H1 (cell line): Measurements from ENCODE around the gene NGEF. TPM values are rescaled to one million over a fixed set of nuclear protein-coding genes. Genes with fewer than 3 reads are reported as not detected.

Source experiments
- CTCF ChIA-PET: fragments of 300-600 bp; sonication (Branson Sonifier 250); formaldehyde crosslinking; loops from one replicate; lab custom pipeline; 2021; ENCODE audit not compliant: partially characterized antibody; lab: Charles Lee
- POLR2A ChIA-PET: fragments of 300-600 bp; sonication (Branson Sonifier 250); formaldehyde crosslinking; loops from one replicate; lab custom pipeline; 2021; ENCODE audit warnings: inconsistent platforms; ENCODE audit not compliant: partially characterized antibody; lab: Charles Lee
- DNase-seq, 2 experiments: peaks; one replicate each; pipeline versions ENCODE4 v3.0.0 to v3.0.0-alpha.2; 2010 to 2022; ENCODE audit warnings: low spot score in 2 of 2, low read depth in 1 of 2, mixed read lengths in 1 of 2
- FAIRE-seq: peaks from 2 replicates; lab custom pipeline; 2011; peaks lifted over from hg19 to GRCh38; lab: Jason Lieb, UNC
- H2AFZ ChIP-seq: 2 replicates; pipeline ENCODE4 v1.8.1; 2012; ENCODE audit warnings: low read length, inconsistent platforms
- H2AK5ac ChIP-seq: 2 replicates; pipeline ENCODE4 v1.6.1; 2013; ENCODE audit warnings: low read depth, low read length
- H2BK120ac ChIP-seq: replicated peaks from 2 replicates; pipeline ENCODE3; 2013; ENCODE audit warnings: low read depth, low read length, inconsistent platforms
- H2BK12ac ChIP-seq: 2 replicates; pipeline ENCODE4 v1.6.1; 2013; ENCODE audit warnings: low read depth, low read length
- H2BK15ac ChIP-seq: 2 replicates; pipeline ENCODE4 v1.6.1; 2013; ENCODE audit warnings: low read length
- H2BK20ac ChIP-seq: 2 replicates; pipeline ENCODE4 v1.6.1; 2013; ENCODE audit warnings: low read length
- H2BK5ac ChIP-seq: 2 replicates; pipeline ENCODE4 v1.6.1; 2013; ENCODE audit warnings: low read depth, low read length
- H3K14ac ChIP-seq: 2 replicates; pipeline ENCODE4 v1.6.1; 2013; ENCODE audit warnings: inconsistent platforms; ENCODE audit not compliant: insufficient read length
- H3K18ac ChIP-seq: 2 replicates; pipeline ENCODE4 v1.6.1; 2013; ENCODE audit warnings: low read length; ENCODE audit errors: extremely low read depth
- H3K23ac ChIP-seq: 2 replicates; pipeline ENCODE4 v1.6.1; 2013; ENCODE audit warnings: inconsistent platforms; ENCODE audit not compliant: insufficient read length
- H3K23me2 ChIP-seq: 2 replicates; pipeline ENCODE4 v1.6.1; 2013; ENCODE audit warnings: low read depth, low read length
- H3K27ac ChIP-seq: 2 replicates; pipeline ENCODE4 v1.6.1; 2011; ENCODE audit warnings: low read depth, low read length, inconsistent platforms
- H3K27me3 ChIP-seq, 4 experiments: replicated peaks in 1 of 4; 1 replicate in 1 of 4; 2 replicates in 3 of 4; pipeline versions ENCODE4 v1.6.1 to v1.8.1; 2011 to 2013; ENCODE audit warnings: low read length in 3 of 4, mild to moderate bottlenecking in 3 of 4, inconsistent platforms in 2 of 4, mixed read lengths in 2 of 4, moderate library complexity in 1 of 4; ENCODE audit not compliant: control insufficient read depth in 3 of 4, insufficient read depth in 3 of 4; ENCODE audit errors: extremely low read depth in 1 of 4
- H3K36me3 ChIP-seq, 4 experiments: 2 replicates each; pipeline versions ENCODE4 v1.6.1 to v1.8.1; 2011 to 2013; ENCODE audit warnings: mild to moderate bottlenecking in 4 of 4, low read length in 3 of 4, moderate library complexity in 2 of 4, control low read depth in 1 of 4, inconsistent platforms in 1 of 4; ENCODE audit not compliant: insufficient read depth in 4 of 4, control insufficient read depth in 2 of 4
- H3K4ac ChIP-seq: replicated peaks from 2 replicates; pipeline ENCODE3; 2013; ENCODE audit warnings: low read length, low read depth, mixed read lengths, inconsistent platforms; ENCODE audit not compliant: insufficient read length
- H3K4me1 ChIP-seq, 4 experiments: replicated peaks in 1 of 4; 1 replicate in 1 of 4; 2 replicates in 3 of 4; pipeline versions ENCODE4 v1.6.1 to v1.8.1; 2011 to 2013; ENCODE audit warnings: low read length in 3 of 4, inconsistent platforms in 2 of 4, mixed read lengths in 1 of 4; ENCODE audit not compliant: insufficient read depth in 4 of 4, control insufficient read depth in 3 of 4
- H3K4me2 ChIP-seq, 2 experiments: 2 replicates each; pipeline versions ENCODE4 v1.6.1 to v1.8.1; 2011 to 2013; ENCODE audit warnings: low read depth in 2 of 2, low read length in 2 of 2, control low read depth in 1 of 2, inconsistent platforms in 1 of 2, mild to moderate bottlenecking in 1 of 2; ENCODE audit not compliant: insufficient read depth in 1 of 2
- H3K4me3 ChIP-seq, 4 experiments: fragments of 200-600, 300-600 bp in 1 of 4; sonication (generic), shearing (Covaris generic), sonication (Bioruptor Twin) in 1 of 4; 2 replicates each; pipeline versions ENCODE4 v1.5.1 to v1.8.1; 2011 to 2016; ENCODE audit warnings: low read length in 4 of 4, low read depth in 3 of 4, control low read depth in 2 of 4, inconsistent platforms in 2 of 4, mild to moderate bottlenecking in 2 of 4, mixed read lengths in 1 of 4, moderate library complexity in 1 of 4; ENCODE audit not compliant: insufficient read depth in 2 of 4; ENCODE audit errors: extremely low read depth in 1 of 4
- H3K56ac ChIP-seq: replicated peaks from 2 replicates; pipeline ENCODE3; 2013; ENCODE audit warnings: low read depth, mild to moderate bottlenecking, mixed read lengths, low read length, inconsistent platforms; ENCODE audit not compliant: insufficient read length
- H3K79me1 ChIP-seq: 2 replicates; pipeline ENCODE4 v1.6.1; 2013; ENCODE audit warnings: low read depth, low read length, control low read depth
- H3K79me2 ChIP-seq, 2 experiments: 2 replicates each; pipeline versions ENCODE4 v1.6.1 to v1.8.1; 2012 to 2013; ENCODE audit warnings: low read length in 2 of 2, mild to moderate bottlenecking in 2 of 2, inconsistent platforms in 1 of 2; ENCODE audit not compliant: insufficient read depth in 2 of 2, control insufficient read depth in 1 of 2
- H3K9ac ChIP-seq, 4 experiments: replicated peaks in 1 of 4; 1 replicate in 1 of 4; 2 replicates in 3 of 4; pipeline versions ENCODE4 v1.6.1 to v1.8.1; 2011 to 2013; ENCODE audit warnings: low read depth in 3 of 4, low read length in 3 of 4, control low read depth in 2 of 4, mild to moderate bottlenecking in 2 of 4, moderate library complexity in 2 of 4, inconsistent platforms in 1 of 4; ENCODE audit errors: extremely low read depth in 1 of 4
- H3K9me3 ChIP-seq, 2 experiments: 2 replicates each; pipeline versions ENCODE4 v1.6.1 to v1.8.1; 2012 to 2013; ENCODE audit warnings: mild to moderate bottlenecking in 2 of 2, moderate library complexity in 2 of 2, control low read depth in 1 of 2, inconsistent platforms in 1 of 2, low read depth in 1 of 2, low read length in 1 of 2, mixed read lengths in 1 of 2; ENCODE audit not compliant: insufficient read depth in 2 of 2
- H4K20me1 ChIP-seq, 2 experiments: replicated peaks in 1 of 2; 2 replicates each; pipeline versions ENCODE3 to v1.8.1; 2011 to 2013; ENCODE audit warnings: inconsistent platforms in 2 of 2, low read length in 2 of 2, mild to moderate bottlenecking in 1 of 2; ENCODE audit not compliant: insufficient read depth in 2 of 2, control insufficient read depth in 1 of 2
- H4K5ac ChIP-seq: 2 replicates; pipeline ENCODE4 v1.6.1; 2013; ENCODE audit warnings: low read length, low read depth, mixed read lengths, inconsistent platforms; ENCODE audit not compliant: insufficient read length
- H4K8ac ChIP-seq: 2 replicates; pipeline ENCODE4 v1.8.0; 2013; ENCODE audit warnings: mild to moderate bottlenecking, moderate library complexity, low read length, inconsistent platforms; ENCODE audit not compliant: insufficient read depth; ENCODE audit errors: extremely low read depth
- H4K91ac ChIP-seq: replicated peaks from 2 replicates; pipeline ENCODE3; 2013; ENCODE audit warnings: low read length, mixed read lengths, inconsistent platforms; ENCODE audit not compliant: insufficient read length
- CBX8 ChIP-seq: fragments of 300-800, 300-1000 bp; sonication (generic); IDR thresholded peaks from 2 replicates; pipeline ENCODE4 v1.7.1; 2016; ENCODE audit warnings: low read depth, low read length, borderline replicate concordance
- CTBP2 ChIP-seq: IDR thresholded peaks from 2 replicates; pipeline ENCODE4 v1.7.0; 2011; ENCODE audit warnings: borderline replicate concordance, mild to moderate bottlenecking, moderate library complexity, mixed read lengths, low read length; ENCODE audit not compliant: insufficient read depth, insufficient read length
- EZH2 ChIP-seq: fragments of 200-600 bp; sonication (generic); IDR thresholded peaks from 2 replicates; pipeline ENCODE4 v1.7.1; 2012; ENCODE audit warnings: low read depth, mild to moderate bottlenecking, moderate library complexity, low read length, inconsistent platforms; ENCODE audit not compliant: severe bottlenecking
- HDAC6 ChIP-seq: IDR thresholded peaks from one replicate; pipeline ENCODE4 v1.7.1; 2012; ENCODE audit warnings: low read depth, mild to moderate bottlenecking, inconsistent platforms, low read length, moderate library complexity
- KDM1A ChIP-seq: fragments of 200-600, 300-600 bp; sonication (generic); IDR thresholded peaks from 2 replicates; pipeline ENCODE4 v1.7.1; 2016; ENCODE audit warnings: mild to moderate bottlenecking, low read length, borderline replicate concordance
- POLR2AphosphoS5 ChIP-seq: IDR thresholded peaks from 2 replicates; pipeline ENCODE4 v1.6.1; 2011; ENCODE audit warnings: low read depth, low read length
- RXRA ChIP-seq: IDR thresholded peaks from 2 replicates; pipeline ENCODE4 v1.6.1; 2011; ENCODE audit warnings: low read depth, mild to moderate bottlenecking, low read length, moderate library complexity; ENCODE audit not compliant: insufficient read depth
- SIN3A ChIP-seq, 2 experiments: IDR thresholded peaks in 1 of 2; conservative IDR thresholded peaks in 1 of 2; 2 replicates each; pipeline ENCODE4 v1.6.1; 2011 to 2012; ENCODE audit warnings: low read length in 2 of 2, improper control_type of control experiment in 1 of 2, low read depth in 1 of 2, mild to moderate bottlenecking in 1 of 2
- SIRT6 ChIP-seq: IDR thresholded peaks from one replicate; pipeline ENCODE4 v1.7.1; 2012; ENCODE audit warnings: low read length, inconsistent platforms
- TAF1 ChIP-seq: IDR thresholded peaks from 2 replicates; pipeline ENCODE4 v1.6.1; 2011; ENCODE audit warnings: mild to moderate bottlenecking, low read depth, low read length
- WGBS, 2 experiments: shearing (Covaris generic) in 1 of 2; methylation state at CpG; one replicate each; pipeline versions ENCODE4 v1.1.6 to v1.1.7; 2013 to 2015; ENCODE audit warnings: low lambda C conversion rate in 2 of 2, mixed read lengths in 2 of 2, inconsistent platforms in 1 of 2, low coverage in 1 of 2, missing lambda C conversion rate in 1 of 2; ENCODE audit not compliant: insufficient replicate concordance in 2 of 2, insufficient coverage in 1 of 2, insufficient read length in 1 of 2; ENCODE audit errors: extremely low coverage in 1 of 2, missing lambda C conversion rate in 1 of 2; 5-methylcytosine and 5-hydroxymethylcytosine counted together
- polyA plus RNA-seq, 7 experiments: library from polyadenylated mRNA; depleted of rRNA in 3 of 7; stranded (reverse) in 5 of 7; unstranded in 2 of 7; fragments of >200 nt in 5 of 7; fragments of 200-250 nt in 2 of 7; gene quantifications; 1 replicate in 5 of 7; 2 replicates in 1 of 7; 4 replicates in 1 of 7; pipeline versions ENCODE4 v1.2.1 to v1.2.3, GENCODE V29; 2011 to 2013; ENCODE audit warnings: missing spikeins in 2 of 7, mixed read lengths in 2 of 7
- total RNA-seq: library from RNA; stranded (reverse); fragmentation: NEBNext Ultra II Directional; extraction: Animal tissue kit (Norgen Biotek cat#: 25700); gene quantifications from 2 replicates; pipeline ENCODE4 v1.2.1, GENCODE V29; 2021

The NGEF gene
- total and polyA plus RNA-seq, 2 of the 8 experiments (the other 6 are each of a cell fraction or from before 2014, with no cell fraction given) = 2.7 to 3.2 TPM

DNA sequence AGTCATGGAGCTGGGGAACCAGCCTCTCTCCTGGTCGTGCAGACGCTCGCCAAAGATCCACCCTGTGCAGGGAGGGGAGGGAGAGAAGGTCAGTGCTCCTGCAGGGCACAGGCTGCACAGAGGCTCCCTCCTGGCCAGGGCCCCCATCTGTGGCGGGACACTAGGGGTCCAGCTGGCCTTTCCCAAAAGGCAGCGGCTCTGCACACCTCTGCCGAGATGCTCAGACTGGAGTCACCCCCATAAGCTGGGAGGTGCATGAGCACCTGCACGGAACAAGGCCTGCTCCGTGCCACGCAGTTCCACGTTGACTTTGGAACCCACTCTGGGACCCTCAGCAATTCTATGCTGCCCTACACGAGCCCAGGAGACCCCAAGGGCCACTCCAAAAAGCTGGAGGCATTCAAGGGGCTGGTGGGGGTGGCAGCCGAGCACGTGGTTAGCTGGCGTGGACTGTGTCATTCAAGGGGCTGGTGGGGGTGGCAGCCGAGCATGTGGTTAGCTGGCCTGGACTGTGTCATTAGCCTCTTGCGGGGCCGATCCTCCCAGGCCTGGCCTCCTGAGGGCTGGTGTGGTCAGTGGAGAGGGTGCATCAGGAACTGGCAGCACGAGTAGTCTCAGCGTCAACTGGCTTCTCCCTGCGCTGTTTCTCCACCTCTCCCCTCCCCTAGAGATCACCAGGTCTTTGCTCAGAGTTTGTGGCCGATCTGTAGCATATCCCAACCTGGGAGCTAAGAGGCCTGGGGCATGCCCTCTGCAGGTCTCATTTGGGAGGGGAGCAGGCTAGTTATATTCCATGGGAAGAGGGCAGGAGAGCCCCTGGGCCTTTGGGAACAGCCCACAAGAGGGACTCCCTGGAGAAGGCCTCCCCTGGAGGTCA, 133.2 kb downstream of the NGEF start:
- H3K4me3 ChIP-seq = no peak overlapping the region
- H3K18ac ChIP-seq = no peak overlapping the region
- no peak overlapping the region for H3K4me2 ChIP-seq
- no peak overlapping the region for H3K27ac ChIP-seq
- peaks cover 0 to 4% (median 1%) of the 10 kb centered on the region in 4 experiments; a peak in 3 of 7 replicates for H3K4me1 ChIP-seq
- H2BK15ac ChIP-seq = no peak overlapping the region; the same call in 1 of the 2 replicates
- H3K4ac ChIP-seq = no peak overlapping the region
- H4K8ac ChIP-seq = no peak overlapping the region
- no peaks in the 10 kb centered on the region for H3K79me2 ChIP-seq
- no peak overlapping the region for H2BK12ac ChIP-seq
- no peak overlapping the region for H3K56ac ChIP-seq
- no peak overlapping the region for H4K91ac ChIP-seq
- POLR2A ChIA-PET = interaction anchor here (0.6 kb wide), 1 partner anchor 110 kb away, joined by 3 read pairs; no protein-coding TSS in a partner anchor
- no peak overlapping the region for H3K23ac ChIP-seq
- 86% methylated on average over 20 of the region's 21 CpGs; no CpG with 5 or more reads in 1 of the 2 experiments for WGBS, 2 experiments
- FAIRE-seq (no peak), DNase-seq (no peak)
- H2BK120ac ChIP-seq = no peak overlapping the region
- no peaks in the 10 kb centered on the region for H3K9me3 ChIP-seq
- CTCF ChIA-PET = interaction anchor here (1.0 to 1.6 kb wide), 6 partner anchors 8 to 180 kb away, joined by 3 to 5 read pairs (median 4); partner anchors contain the start of gene INPP5D
- H3K79me1 ChIP-seq = no peaks in the 10 kb centered on the region
- no peak overlapping the region for H2BK20ac ChIP-seq
- no peak overlapping the region for H4K5ac ChIP-seq
- no peak overlapping the region for H3K9ac ChIP-seq
- H3K14ac ChIP-seq = no peak overlapping the region
- H4K20me1 ChIP-seq = peaks cover 0 to 4% of the 10 kb centered on the region in 2 experiments
- no peaks in the 10 kb centered on the region for H3K36me3 ChIP-seq
- no peak overlapping the region for H2AK5ac ChIP-seq
- no peak overlapping the region for H2BK5ac ChIP-seq
- H3K27me3 ChIP-seq = peaks cover 0 to 25% (median 18%) of the 10 kb centered on the region in 4 experiments; a peak in 5 of 7 replicates
- H3K23me2 ChIP-seq = peaks cover 12% of the 10 kb centered on the region; the same call in 1 of the 2 replicates
- no peak overlapping the region for H2AFZ ChIP-seq
- TF ChIP-seq SIN3A (conservative IDR thresholded peaks at IDR 0.05 in 1 of 2, IDR thresholded peaks at IDR 0.05 in 1 of 2; ENCODE audit: low read depth in 1 of 2, low read length in 2 of 2) = no peak
- no peak for TF ChIP-seq HDAC6
- no peak for TF ChIP-seq CTBP2
- no peak for TF ChIP-seq KDM1A
- no peak for TF ChIP-seq CBX8
- no peak for TF ChIP-seq EZH2
- no peak for TF ChIP-seq RXRA
- TF ChIP-seq POLR2AphosphoS5 = no peak
- no peak for TF ChIP-seq TAF1
- TF ChIP-seq SIRT6 = no peak
